Measurements from ENCODE around the gene TRPM5. TPM values are rescaled to one million over a fixed set of nuclear protein-coding genes. Genes with fewer than 3 reads are reported as not detected.

TRPM5 gene
- total and polyA plus RNA-seq, 2 of the 8 experiments (the other 6 are each of a cell fraction or from before 2014, with no cell fraction given): 0.02 TPM; not detected in 1

DNA sequence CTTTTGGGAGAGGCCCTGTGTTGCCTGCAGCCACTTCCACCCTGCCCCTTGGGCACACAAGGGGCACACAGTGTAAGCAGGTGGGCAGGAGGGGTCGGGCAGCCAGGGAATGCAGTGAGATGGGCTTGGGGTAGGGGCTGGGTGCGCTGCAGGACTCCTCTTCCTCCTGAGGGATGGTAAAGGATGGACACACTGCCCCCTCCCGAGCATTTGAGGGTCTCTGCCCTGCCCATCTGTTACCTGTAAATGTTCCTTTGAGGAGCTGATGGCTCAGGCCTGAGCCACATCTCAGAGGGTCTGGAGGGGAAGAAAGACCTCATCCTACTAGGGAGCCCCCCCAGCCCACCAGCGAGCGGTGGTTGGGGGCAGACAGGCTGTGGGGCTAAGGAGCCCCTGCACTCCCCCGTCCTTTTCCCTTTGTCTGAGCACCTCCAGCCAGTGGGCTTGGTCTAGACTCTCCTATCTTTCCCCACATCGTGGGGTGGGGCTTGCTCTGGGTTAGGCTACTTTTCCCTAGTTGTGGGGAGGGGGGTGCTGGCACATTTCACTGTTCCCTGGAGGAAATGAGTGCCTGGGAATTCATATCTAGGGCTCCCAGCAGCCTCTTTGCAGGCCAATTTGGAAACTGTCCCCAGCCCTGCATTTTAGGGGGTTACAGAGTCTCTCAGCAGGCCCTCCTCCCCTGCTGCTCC, 45.5 kb downstream of the TRPM5 start:
- Histone ChIP-seq H2BK120ac (replicated peaks; ENCODE audit: low read depth, low read length) (no peak overlapping the region), H3K79me1 (ENCODE audit: low read depth, low read length) (no peaks in the 10 kb centered on the region; the same call in 1 of the 2 replicates), H3K56ac (replicated peaks; ENCODE audit: insufficient read length, low read depth, low read length) (no peak overlapping the region)
- TF ChIP-seq CREB1 (IDR thresholded peaks at IDR 0.05) (no peak), CBX8 (IDR thresholded peaks at IDR 0.05; ENCODE audit: borderline replicate concordance, low read depth, low read length) (no peak), RNF2 (IDR thresholded peaks at IDR 0.05; ENCODE audit: borderline replicate concordance, low read depth, low read length, missing control alignments, poor library complexity, severe bottlenecking) (no peak), CBX5 (IDR thresholded peaks at IDR 0.05; ENCODE audit: low read depth, low read length) (no peak), GTF2F1 (IDR thresholded peaks at IDR 0.05; ENCODE audit: borderline replicate concordance, low read depth, low read length) (no peak), RXRA (IDR thresholded peaks at IDR 0.05; ENCODE audit: insufficient read depth, low read depth, low read length) (no peak)

More for the DNA sequence above, 45.5 kb downstream of the TRPM5 start:
- H3K4me3 ChIP-seq (ENCODE audit: extremely low read depth in 1 of 4, insufficient read depth in 2 of 4, low read depth in 3 of 4, low read length in 4 of 4): peak overlapping the region in 3 of 4 experiments; percentile 64 to 86 (median 71); a peak in 4 of 8 replicates
- H2BK12ac ChIP-seq (ENCODE audit: low read depth, low read length): no peak overlapping the region
- H3K4me2 ChIP-seq (ENCODE audit: insufficient read depth in 1 of 2, low read depth in 2 of 2, low read length in 2 of 2): peak overlapping the region; percentile 47 to 86; a peak in 3 of 4 replicates
- FAIRE-seq (no peak), DNase-seq (ENCODE audit: low read depth in 1 of 2, low spot score in 2 of 2) (no peak)
- H3K27me3 ChIP-seq (replicated peaks in 1 of 4; ENCODE audit: control insufficient read depth in 3 of 4, extremely low read depth in 1 of 4, insufficient read depth in 3 of 4, low read length in 3 of 4): no peaks in the 10 kb centered on the region
- no peak overlapping the region for H2AK5ac ChIP-seq (ENCODE audit: low read depth, low read length)
- POLR2A ChIA-PET (ENCODE audit: partially characterized antibody): interaction anchor here (0.9 to 5.0 kb wide), 6 partner anchors 11 to 93 kb away, joined by 3 to 42 read pairs (median 12); partner anchors contain the start of gene CD81
- H3K36me3 ChIP-seq (ENCODE audit: control insufficient read depth in 2 of 4, insufficient read depth in 4 of 4, low read length in 3 of 4): peaks cover 4 to 32% (median 10%) of the 10 kb centered on the region in 4 experiments; a peak in 5 of 8 replicates
- H2AFZ ChIP-seq (ENCODE audit: low read length): no peak overlapping the region
- no peaks in the 10 kb centered on the region for H3K9me3 ChIP-seq (ENCODE audit: insufficient read depth in 2 of 2, low read depth in 1 of 2, low read length in 1 of 2)
- no peak overlapping the region for H3K23ac ChIP-seq (ENCODE audit: insufficient read length)
- no peak overlapping the region for H2BK5ac ChIP-seq (ENCODE audit: low read depth, low read length)
- no peak overlapping the region for H3K9ac ChIP-seq (replicated peaks in 1 of 4; ENCODE audit: extremely low read depth in 1 of 4, low read depth in 3 of 4, low read length in 3 of 4)
- 73% methylated on average over 5 of the region's 7 CpGs; no CpG with 5 or more reads in 1 of the 2 experiments for WGBS, 2 experiments (ENCODE audit: extremely low coverage in 1 of 2, insufficient coverage in 1 of 2, insufficient read length in 1 of 2, insufficient replicate concordance in 2 of 2, low coverage in 1 of 2, low lambda C conversion rate in 2 of 2, missing lambda C conversion rate in 1 of 2)
- peaks cover 7 to 11% of the 10 kb centered on the region in 2 experiments for H4K20me1 ChIP-seq (replicated peaks in 1 of 2; ENCODE audit: control insufficient read depth in 1 of 2, insufficient read depth in 2 of 2, low read length in 2 of 2)
- H4K5ac ChIP-seq (ENCODE audit: insufficient read length, low read depth, low read length): no peak overlapping the region
- H3K14ac ChIP-seq (ENCODE audit: insufficient read length): no peak overlapping the region
- no peak overlapping the region for H3K18ac ChIP-seq (ENCODE audit: extremely low read depth, low read length)
- no peak overlapping the region for H2BK20ac ChIP-seq (ENCODE audit: low read length)
- peaks cover 0 to 14% of the 10 kb centered on the region in 2 experiments; a peak in 3 of 4 replicates for H3K79me2 ChIP-seq (ENCODE audit: control insufficient read depth in 1 of 2, insufficient read depth in 2 of 2, low read length in 2 of 2)
- H4K91ac ChIP-seq (replicated peaks; ENCODE audit: insufficient read length, low read length): no peak overlapping the region
- CTCF ChIA-PET (ENCODE audit: partially characterized antibody): interaction anchor here (1.0 to 14.1 kb wide), 6 partner anchors 8 to 94 kb away, joined by 3 to 196 read pairs (median 28); no protein-coding TSS in a partner anchor
- no peak overlapping the region for H3K4ac ChIP-seq (replicated peaks; ENCODE audit: insufficient read length, low read depth, low read length)
- H4K8ac ChIP-seq (ENCODE audit: extremely low read depth, insufficient read depth, low read length): peak overlapping the region; percentile 77
- H3K23me2 ChIP-seq (ENCODE audit: low read depth, low read length): peaks cover 12% of the 10 kb centered on the region
- H3K4me1 ChIP-seq (replicated peaks in 1 of 4; ENCODE audit: control insufficient read depth in 3 of 4, insufficient read depth in 4 of 4, low read length in 3 of 4): peaks cover 0 to 17% (median 6%) of the 10 kb centered on the region in 4 experiments; a peak in 5 of 7 replicates
- no peak overlapping the region for H2BK15ac ChIP-seq (ENCODE audit: low read length)
- no peak overlapping the region for H3K27ac ChIP-seq (ENCODE audit: low read depth, low read length)

Data from H1 (cell line).